KMS-11 (cell line): ENCODE results near the gene WNT5A.

Source experiments
- H2AFZ ChIP-seq: fragments of 200-600 bp; sonication (generic); 2 replicates; pipeline ENCODE4 v1.6.1; 2016; ENCODE audit warnings: antibody characterized with exemption, mixed run types, low read depth
- H3K27ac ChIP-seq: fragments of 200-600 bp; sonication (generic); 2 replicates; pipeline ENCODE4 v1.6.1; 2016; ENCODE audit warnings: mild to moderate bottlenecking, mixed run types
- H3K27me3 ChIP-seq: fragments of 200-600 bp; sonication (generic); 2 replicates; pipeline ENCODE4 v1.6.1; 2017; ENCODE audit warnings: mild to moderate bottlenecking, low read depth, mixed run types, moderate library complexity; ENCODE audit not compliant: insufficient read depth
- H3K36me3 ChIP-seq: fragments of 200-600 bp; sonication (generic); 2 replicates; pipeline ENCODE4 v1.6.1; 2017; ENCODE audit warnings: mild to moderate bottlenecking, mixed run types; ENCODE audit not compliant: insufficient read depth
- H3K4me1 ChIP-seq: fragments of 200-600 bp; sonication (generic); 2 replicates; pipeline ENCODE4 v1.6.1; 2016; ENCODE audit warnings: mild to moderate bottlenecking, low read depth, mixed run types; ENCODE audit not compliant: poor library complexity, severe bottlenecking
- H3K4me2 ChIP-seq: fragments of 200-600 bp; sonication (generic); 2 replicates; pipeline ENCODE4 v1.7.0; 2016; ENCODE audit warnings: mild to moderate bottlenecking, mixed run types
- H3K4me3 ChIP-seq: fragments of 200-600 bp; sonication (generic); IDR thresholded peaks from 2 replicates; pipeline ENCODE4 v1.6.1; 2017; ENCODE audit warnings: low read depth, low read length, mixed read lengths; ENCODE audit not compliant: insufficient read depth
- H3K79me2 ChIP-seq: fragments of 200-600 bp; sonication (generic); 2 replicates; pipeline ENCODE4 v1.6.1; 2016; ENCODE audit warnings: low read depth, mixed run types; ENCODE audit not compliant: insufficient read depth
- H3K9ac ChIP-seq: fragments of 200-600 bp; sonication (generic); 2 replicates; pipeline ENCODE4 v1.6.1; 2016; ENCODE audit warnings: mild to moderate bottlenecking, mixed run types
- H4K20me1 ChIP-seq: fragments of 200-600 bp; sonication (generic); 2 replicates; pipeline ENCODE4 v1.6.1; 2016; ENCODE audit warnings: mild to moderate bottlenecking, mixed run types; ENCODE audit not compliant: insufficient read depth
- CTCF ChIP-seq: fragments of 200-600 bp; sonication (generic); conservative IDR thresholded peaks from 2 replicates; pipeline ENCODE4 v1.6.1; 2017; ENCODE audit warnings: low read depth, mild to moderate bottlenecking, antibody characterized with exemption, low read length, moderate library complexity, mixed read lengths

Gene WNT5A

GRCh38 chr3:55476515-55476914, 10.6 kb downstream of the WNT5A start:
- Histone ChIP-seq H3K79me2 (no peaks in the 10 kb centered on the region), H3K4me3 (no peak overlapping the region), H3K4me1 (no peaks in the 10 kb centered on the region), H2AFZ (no peak overlapping the region), H3K27me3 (no peaks in the 10 kb centered on the region), H4K20me1 (no peaks in the 10 kb centered on the region), H3K27ac (no peak overlapping the region), H3K9ac (no peak overlapping the region), H3K36me3 (no peaks in the 10 kb centered on the region), H3K4me2 (no peak overlapping the region)
- no peak for TF ChIP-seq CTCF

DNA sequence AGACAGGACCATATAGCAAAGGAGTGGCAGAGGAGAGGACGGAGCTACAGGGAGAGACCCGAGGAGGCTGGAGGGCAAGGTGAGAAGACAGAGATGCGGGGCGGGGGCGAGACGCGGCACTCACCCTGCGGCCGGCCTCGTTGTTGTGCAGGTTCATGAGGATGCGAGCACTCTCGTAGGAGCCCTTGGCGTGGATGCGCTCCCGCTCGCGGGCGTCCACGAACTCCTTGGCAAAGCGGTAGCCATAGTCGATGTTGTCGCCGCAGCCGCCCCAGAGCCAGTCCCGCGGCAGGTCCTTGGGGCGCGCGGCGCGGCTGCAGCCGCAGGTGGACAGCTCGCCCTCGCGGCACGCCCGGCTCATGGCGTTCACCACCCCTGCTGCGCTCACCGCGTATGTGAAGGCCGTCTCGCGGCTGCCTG, 12.9 kb downstream of the WNT5A start:
- no peak overlapping the region for H3K4me3 ChIP-seq
- TF ChIP-seq CTCF = no peak
- no peak overlapping the region for H3K9ac ChIP-seq
- no peak overlapping the region for H2AFZ ChIP-seq
- no peaks in the 10 kb centered on the region for H3K79me2 ChIP-seq
- no peaks in the 10 kb centered on the region for H3K27me3 ChIP-seq
- no peaks in the 10 kb centered on the region for H4K20me1 ChIP-seq
- H3K4me1 ChIP-seq = no peaks in the 10 kb centered on the region
- no peak overlapping the region for H3K4me2 ChIP-seq
- no peaks in the 10 kb centered on the region for H3K36me3 ChIP-seq
- no peak overlapping the region for H3K27ac ChIP-seq

DNA sequence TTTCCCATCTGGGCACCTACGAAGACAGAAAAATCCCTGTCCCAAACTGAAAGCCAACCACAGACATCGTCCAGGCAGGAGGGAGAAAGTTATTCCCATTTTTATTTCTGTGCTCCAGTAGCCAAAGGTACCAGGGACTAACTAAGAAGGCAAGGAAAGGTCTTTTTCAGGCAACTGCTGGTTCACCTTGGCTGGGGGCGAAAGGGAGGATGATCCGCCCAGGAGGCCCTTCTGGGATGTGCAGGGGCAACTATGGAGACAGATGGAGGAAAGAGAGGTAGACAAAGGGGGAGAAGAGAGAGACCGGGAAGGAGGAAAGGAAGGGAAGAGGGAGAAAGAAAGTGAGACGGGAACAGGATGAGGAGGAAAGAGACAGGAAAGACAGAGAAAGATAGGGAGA, 13.3 kb downstream of the WNT5A start:
- no peak overlapping the region for H3K4me3 ChIP-seq
- no peak overlapping the region for H3K27ac ChIP-seq
- H3K27me3 ChIP-seq = no peaks in the 10 kb centered on the region
- H3K4me1 ChIP-seq = no peaks in the 10 kb centered on the region
- no peaks in the 10 kb centered on the region for H4K20me1 ChIP-seq
- H3K79me2 ChIP-seq = no peaks in the 10 kb centered on the region
- H3K36me3 ChIP-seq = no peaks in the 10 kb centered on the region
- H3K4me2 ChIP-seq = no peak overlapping the region
- H2AFZ ChIP-seq = no peak overlapping the region
- TF ChIP-seq CTCF = no peak
- no peak overlapping the region for H3K9ac ChIP-seq

DNA sequence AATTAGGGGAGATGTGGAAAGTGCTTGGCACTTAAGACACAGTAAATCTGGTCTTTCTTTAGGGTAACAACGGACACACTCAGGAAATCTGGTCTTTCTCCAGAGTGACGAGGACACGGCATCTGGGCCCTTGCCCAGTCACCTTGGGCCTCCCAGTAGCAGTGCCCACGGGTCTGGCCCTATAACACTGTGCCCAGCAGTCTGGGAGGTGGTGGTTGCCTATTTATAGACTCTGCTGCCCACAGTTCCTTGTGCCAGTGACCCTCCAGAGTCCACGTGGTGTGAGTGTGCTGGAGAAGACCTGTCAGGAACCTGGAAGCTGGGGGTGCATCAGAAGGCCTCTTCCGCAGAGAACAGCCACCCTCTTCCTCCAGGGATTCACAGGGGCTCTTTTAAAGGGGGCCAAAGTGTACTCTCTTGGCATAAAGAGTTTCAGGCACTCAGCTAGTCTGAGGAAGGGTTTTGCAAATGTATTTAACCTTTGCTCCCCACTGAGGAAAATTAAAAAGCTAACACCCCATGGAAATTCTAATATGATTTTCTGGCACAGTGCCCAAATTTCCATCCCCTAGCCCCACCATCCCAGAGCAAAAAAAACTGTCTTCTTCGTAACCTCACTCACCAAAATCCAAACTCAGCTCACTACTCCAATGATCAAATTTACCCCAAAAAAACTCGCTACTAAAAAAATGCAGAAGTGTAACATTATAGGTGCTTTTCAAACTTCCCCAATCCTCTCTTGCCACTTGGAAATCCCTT, 15.4 kb downstream of the WNT5A start:
- Histone ChIP-seq H3K4me2 (no peak overlapping the region), H2AFZ (no peak overlapping the region), H3K4me1 (no peaks in the 10 kb centered on the region), H3K27me3 (no peaks in the 10 kb centered on the region), H3K79me2 (no peaks in the 10 kb centered on the region), H3K9ac (no peak overlapping the region), H3K36me3 (no peaks in the 10 kb centered on the region), H3K27ac (no peak overlapping the region), H3K4me3 (no peak overlapping the region), H4K20me1 (no peaks in the 10 kb centered on the region)
- TF ChIP-seq CTCF = no peak
